Amniotic stem cell (primary cell): ENCODE data around the gene CD79A.
"Not testable (repeated sequence)": the region's sequence is repeated elsewhere in the genome, so short reads cannot be mapped to it uniquely, and the experiment has no call there.

ENCODE experiments used
- DNase-seq: peaks from one replicate; lab custom pipeline; 2025; lab: John Stamatoyannopoulos, UW

CD79A gene

GRCh38 chr19:41863209-41863931 lies 13.7 kb upstream of the CD79A start:
- DNase-seq: no peak

- DNase-seq: no peak
Observed at GRCh38 chr19:41864374-41864773, 12.7 kb upstream of the CD79A start.

GRCh38 chr19:41866284-41866683 lies 10.8 kb upstream of the CD79A start:
- no peak for DNase-seq

- no peak for DNase-seq
Observed at GRCh38 chr19:41868120-41868988, 8.7 kb upstream of the CD79A start.

GRCh38 chr19:41868989-41869300 lies 8.1 kb upstream of the CD79A start:
- DNase-seq: no peak

GRCh38 chr19:41869374-41869955 lies 7.6 kb upstream of the CD79A start:
- DNase-seq: no peak

DNA sequence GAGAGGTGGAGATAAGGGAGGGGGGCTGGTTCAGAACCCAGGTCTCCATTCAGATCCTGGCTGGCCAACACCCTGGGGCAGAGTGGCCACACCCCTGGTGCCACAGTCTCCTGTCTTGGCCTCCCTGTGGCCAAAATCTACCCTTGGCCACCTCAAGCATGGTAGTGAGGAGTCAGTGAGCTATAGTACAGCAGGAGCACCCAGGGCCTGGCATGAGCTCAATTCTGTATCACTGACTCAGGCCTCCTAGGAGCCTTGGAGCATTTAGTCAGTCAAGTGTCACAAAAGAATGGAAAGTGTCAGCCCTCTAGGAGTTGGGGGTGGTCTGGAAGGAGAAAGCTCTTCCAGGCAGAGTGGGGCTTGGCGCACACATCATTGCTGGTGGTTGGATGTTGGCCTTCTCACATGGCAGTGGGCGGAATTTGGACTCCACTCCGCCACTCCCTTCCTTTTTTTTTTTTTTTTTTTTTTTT lies 6.6 kb upstream of the CD79A start:
- DNase-seq: no peak

- no peak for DNase-seq
Observed at GRCh38 chr19:41871573-41872383, 5.3 kb upstream of the CD79A start.

DNA sequence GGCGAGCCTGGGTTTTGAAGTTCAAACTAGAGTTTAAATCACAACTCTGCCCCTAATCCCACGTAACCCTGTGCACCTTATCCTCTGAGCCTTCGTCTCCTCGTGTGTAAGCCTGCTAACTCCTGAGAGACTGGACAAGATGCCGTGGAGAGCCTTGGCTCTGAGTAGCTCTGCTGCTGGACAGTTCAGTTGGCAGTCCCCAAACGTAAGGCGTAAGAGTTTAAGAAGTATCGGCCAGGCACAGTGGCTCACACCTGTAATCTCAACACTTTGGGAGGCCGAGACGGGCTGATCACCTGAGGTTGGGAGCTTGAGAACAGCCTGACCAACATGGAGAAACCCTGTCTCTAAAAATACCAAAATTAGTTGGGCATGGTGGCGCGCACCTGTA lies 4.7 kb upstream of the CD79A start:
- no peak for DNase-seq

- no peak for DNase-seq
Observed at GRCh38 chr19:41872775-41873647, 4.1 kb upstream of the CD79A start.

- not testable (repeated sequence) for DNase-seq
Observed at GRCh38 chr19:41875973-41876372, 1.1 kb upstream of the CD79A start.

DNA sequence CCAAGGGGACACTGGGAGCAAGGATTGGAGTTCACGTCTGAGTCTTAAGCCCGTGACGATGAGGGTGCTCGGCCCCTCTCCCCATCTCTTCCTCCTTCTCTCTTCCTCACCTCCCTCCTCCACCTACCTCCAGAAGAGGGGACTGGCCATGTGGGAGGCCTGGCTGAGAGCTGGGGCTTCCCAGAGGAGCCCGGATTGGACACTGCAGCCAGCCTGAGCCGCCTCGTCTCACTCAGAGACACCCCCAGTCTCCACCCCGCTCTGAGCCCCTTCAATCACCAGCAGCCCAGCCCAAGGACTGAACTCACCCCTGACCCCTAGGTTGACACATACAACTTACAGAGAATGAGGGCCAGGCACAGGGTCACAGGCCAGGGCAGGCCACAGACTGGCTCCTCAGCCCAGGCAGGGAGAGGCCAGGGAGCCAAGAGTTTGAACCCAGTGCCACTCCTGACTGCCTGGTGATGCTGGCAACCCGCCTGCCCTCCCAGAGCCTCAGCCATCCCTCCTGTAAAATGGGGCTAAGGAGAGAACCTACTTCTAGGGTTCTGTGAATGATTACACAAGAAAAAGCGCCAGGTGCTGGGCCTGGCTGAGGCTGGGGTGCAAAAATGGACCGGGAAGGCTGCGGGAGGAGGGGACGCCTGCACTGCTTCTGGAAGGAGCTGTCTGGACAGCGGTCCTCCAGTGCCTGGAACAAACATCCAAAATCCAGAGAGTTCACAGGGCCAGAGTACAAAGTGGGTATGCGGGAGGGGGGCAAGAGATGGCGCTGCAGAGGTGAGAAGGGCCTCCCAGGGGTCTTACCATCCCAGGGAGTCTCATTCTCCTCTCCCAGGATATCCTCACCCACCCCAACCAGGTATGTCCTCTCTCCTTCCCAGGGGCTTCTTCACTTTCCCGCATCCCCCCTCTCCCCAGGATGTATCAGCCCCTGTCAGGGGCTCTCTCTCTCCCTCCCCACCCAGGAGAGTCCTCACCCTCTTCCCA lies 1.1 kb downstream of the CD79A start:
- DNase-seq: no peak

GRCh38 chr19:41879080-41879479 lies 2.0 kb downstream of the CD79A start:
- DNase-seq: no peak

GRCh38 chr19:41879670-41880328 lies 2.7 kb downstream of the CD79A start:
- DNase-seq: no peak

- DNase-seq: no peak
Observed at GRCh38 chr19:41880329-41880708, 3.2 kb downstream of the CD79A start.

DNA sequence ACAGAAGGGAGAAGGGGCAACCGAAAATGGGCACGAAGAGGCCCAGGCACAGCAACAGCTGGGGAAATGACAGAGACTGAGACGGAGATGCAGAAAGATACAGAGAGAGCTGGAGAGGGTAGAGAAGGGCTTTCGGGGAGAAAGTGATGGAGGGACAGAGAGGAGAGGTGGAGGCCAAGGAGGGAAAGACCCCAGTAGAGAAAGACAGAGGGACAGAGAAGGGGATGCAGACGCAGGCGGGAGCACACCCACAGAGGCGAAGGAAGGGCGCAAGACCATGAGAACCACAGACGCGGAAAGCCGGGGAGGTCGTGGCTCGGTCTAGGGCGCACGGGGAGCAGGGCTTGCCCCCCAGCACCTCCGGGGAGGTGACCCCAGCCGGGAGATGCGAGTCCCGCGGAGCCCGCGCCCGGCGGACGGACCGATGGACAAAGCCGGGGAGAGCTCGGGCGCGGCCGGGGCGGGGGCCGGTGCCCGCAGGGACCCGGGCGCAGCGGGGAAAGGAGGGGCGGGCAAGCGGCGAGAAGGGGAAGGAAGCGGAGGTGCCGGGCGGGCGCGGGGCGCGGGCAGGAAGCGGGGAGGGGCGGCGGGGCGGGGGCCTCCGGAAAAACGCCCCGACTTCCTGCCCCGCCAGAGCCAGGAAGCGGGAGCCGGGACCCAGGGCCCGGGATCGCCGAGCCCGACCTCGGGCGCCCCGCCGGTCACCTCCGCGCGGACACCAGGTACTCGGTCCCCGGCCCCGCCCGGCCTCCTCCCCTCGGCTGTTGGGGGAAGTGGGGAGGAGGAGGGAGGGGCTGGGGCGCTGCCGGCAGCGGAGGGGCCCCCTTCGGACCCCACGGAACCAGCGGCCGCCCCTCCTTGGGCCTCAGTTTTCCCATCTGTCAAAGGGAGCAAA lies 5.7 kb downstream of the CD79A start, which contains the start of gene ARHGEF1:
TSS of gene ARHGEF1 (plus strand) at position 617 of the 895 bp plus-strand sequence. CDS start 4,899 bp downstream, outside the sequence.
- no peak for DNase-seq

DNA sequence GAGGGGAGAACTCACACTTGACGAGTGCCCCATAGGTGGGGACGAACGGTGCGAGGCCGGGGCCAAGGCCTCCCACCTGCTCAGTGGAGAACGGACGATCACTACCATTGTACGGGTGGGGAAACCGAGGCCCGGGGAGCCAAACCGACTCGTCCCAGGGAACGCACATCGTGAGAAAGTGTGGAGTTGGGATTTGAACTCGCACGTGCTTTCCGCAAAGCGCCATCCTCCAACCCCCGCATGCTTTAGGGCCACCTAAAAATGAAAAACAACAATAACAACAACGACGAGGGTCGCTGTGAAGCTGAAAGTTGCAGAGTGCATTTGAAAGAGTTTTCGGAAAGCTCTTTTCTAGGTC lies 6.4 kb downstream of the CD79A start:
- DNase-seq: no peak
